GM21515 (cell line): ENCODE results near the gene ZNF8.
"Not testable (repeated sequence)": the region's sequence is repeated elsewhere in the genome, so short reads cannot be mapped to it uniquely, and the experiment has no call there.

ENCODE experiments used
- ATAC-seq: cut with Tn5 transposase; IDR thresholded peaks from one replicate; pipeline ENCODE4 v1.9.1; 2021; ENCODE audit not compliant: unreplicated experiment

Gene ZNF8

GRCh38 chr19:58294743-58295374 lies 16.1 kb downstream of the ZNF8 start:
- no peak for ATAC-seq

GRCh38 chr19:58296104-58296503 lies 17.3 kb downstream of the ZNF8 start:
- ATAC-seq: no peak

- no peak for ATAC-seq
Measured at GRCh38 chr19:58300620-58301019, 21.9 kb downstream of the ZNF8 start.

- ATAC-seq: no peak
Measured at GRCh38 chr19:58304255-58304654, 25.5 kb downstream of the ZNF8 start.

- ATAC-seq: no peak
Measured at GRCh38 chr19:58304748-58305064, 26.0 kb downstream of the ZNF8 start.

- ATAC-seq: peak; percentile 86
Measured at GRCh38 chr19:58305065-58305931, 26.5 kb downstream of the ZNF8 start, which contains the start of gene ERVK3-1. TSS of gene ERVK3-1 (plus strand) at chr19:58305377. CDS start at chr19:58312169, 6,792 bp downstream.

GRCh38 chr19:58305932-58306323 lies 27.2 kb downstream of the ZNF8 start:
- no peak for ATAC-seq

- no peak for ATAC-seq
Measured at GRCh38 chr19:58307736-58308135, 29.0 kb downstream of the ZNF8 start.

- ATAC-seq: not testable (repeated sequence)
Measured at GRCh38 chr19:58310685-58311084, 31.9 kb downstream of the ZNF8 start.

GRCh38 chr19:58311345-58311865 lies 32.6 kb downstream of the ZNF8 start:
- no peak for ATAC-seq

- no peak for ATAC-seq
Measured at GRCh38 chr19:58315580-58315979, 36.8 kb downstream of the ZNF8 start.

- no peak for ATAC-seq
Measured at GRCh38 chr19:58317476-58318072, 38.8 kb downstream of the ZNF8 start.

GRCh38 chr19:58318297-58318696 lies 39.5 kb downstream of the ZNF8 start:
- ATAC-seq: no peak

GRCh38 chr19:58319241-58319640 lies 40.5 kb downstream of the ZNF8 start:
- ATAC-seq: no peak

- no peak for ATAC-seq
Measured at GRCh38 chr19:58325311-58326022, 46.7 kb downstream of the ZNF8 start.

GRCh38 chr19:58326501-58326913 lies 47.8 kb downstream of the ZNF8 start:
- no peak for ATAC-seq

GRCh38 chr19:58326914-58327726 lies 48.4 kb downstream of the ZNF8 start, which contains the start of gene ZSCAN22:
TSS of gene ZSCAN22 (plus strand) at chr19:58326994. CDS start at chr19:58334803, 7,809 bp downstream.
- ATAC-seq: peak; percentile 83

GRCh38 chr19:58328999-58329398 lies 50.2 kb downstream of the ZNF8 start:
- no peak for ATAC-seq

GRCh38 chr19:58330458-58330857 lies 51.7 kb downstream of the ZNF8 start:
- no peak for ATAC-seq

- ATAC-seq: no peak
Measured at GRCh38 chr19:58332697-58333096, 53.9 kb downstream of the ZNF8 start.
